ENCODE results near the gene ZMPSTE24. TPM values are rescaled to one million over a fixed set of nuclear protein-coding genes. Genes with fewer than 3 reads are reported as not detected.
A peak's percentile ranks its signal among the peaks of the same experiment; 100 is the strongest.

The ZMPSTE24 gene
- polyA plus RNA-seq, 2 donors = 14.4 to 18.7 TPM

- Histone ChIP-seq H3K9me3 (ENCODE audit: control insufficient read depth in 2 of 2, insufficient read depth in 1 of 2, low read depth in 1 of 2, low read length in 1 of 2) (no peaks in the 10 kb centered on the region), H3K4me3 (ENCODE audit: low read depth in 1 of 2, low read length in 2 of 2) (no peak overlapping the region), H3K27me3 (ENCODE audit: control insufficient read depth in 1 of 2, insufficient read depth in 2 of 2, low read length in 2 of 2) (no peaks in the 10 kb centered on the region), H3K36me3 (ENCODE audit: control insufficient read depth in 2 of 2, insufficient read depth in 2 of 2, low read length in 1 of 2) (peaks cover 3 to 9% of the 10 kb centered on the region in 2 donors), H3K27ac (ENCODE audit: low read depth in 2 of 2, low read length in 1 of 2) (no peak overlapping the region), H3K4me1 (ENCODE audit: control insufficient read depth in 2 of 2, insufficient read depth in 2 of 2, low read length in 1 of 2) (no peaks in the 10 kb centered on the region)
- 50 to 72% methylated on average over 3 of the region's 3 CpGs for WGBS, 2 donors
Observed at GRCh38 chr1:40270152-40270834, 12.3 kb downstream of the ZMPSTE24 start.

- H3K27ac ChIP-seq (ENCODE audit: low read depth in 2 of 2, low read length in 1 of 2) = no peak overlapping the region
- H3K27me3 ChIP-seq (ENCODE audit: control insufficient read depth in 1 of 2, insufficient read depth in 2 of 2, low read length in 2 of 2) = no peaks in the 10 kb centered on the region
- WGBS, 2 donors = 89 to 97% methylated on average over 3 of the region's 3 CpGs
- H3K4me1 ChIP-seq (ENCODE audit: control insufficient read depth in 2 of 2, insufficient read depth in 2 of 2, low read length in 1 of 2) = no peaks in the 10 kb centered on the region
- no peak overlapping the region for H3K4me3 ChIP-seq (ENCODE audit: low read depth in 1 of 2, low read length in 2 of 2)
- no peaks in the 10 kb centered on the region for H3K9me3 ChIP-seq (ENCODE audit: control insufficient read depth in 2 of 2, insufficient read depth in 1 of 2, low read depth in 1 of 2, low read length in 1 of 2)
- H3K36me3 ChIP-seq (ENCODE audit: control insufficient read depth in 2 of 2, insufficient read depth in 2 of 2, low read length in 1 of 2) = peaks cover 3 to 7% of the 10 kb centered on the region in 2 donors
Observed at GRCh38 chr1:40272653-40273213, 14.7 kb downstream of the ZMPSTE24 start.

- Histone ChIP-seq H3K27ac (ENCODE audit: low read depth in 2 of 2, low read length in 1 of 2) (no peak overlapping the region), H3K27me3 (ENCODE audit: control insufficient read depth in 1 of 2, insufficient read depth in 2 of 2, low read length in 2 of 2) (no peaks in the 10 kb centered on the region), H3K4me1 (ENCODE audit: control insufficient read depth in 2 of 2, insufficient read depth in 2 of 2, low read length in 1 of 2) (no peaks in the 10 kb centered on the region), H3K9me3 (ENCODE audit: control insufficient read depth in 2 of 2, insufficient read depth in 1 of 2, low read depth in 1 of 2, low read length in 1 of 2) (no peaks in the 10 kb centered on the region), H3K4me3 (ENCODE audit: low read depth in 1 of 2, low read length in 2 of 2) (no peak overlapping the region), H3K36me3 (ENCODE audit: control insufficient read depth in 2 of 2, insufficient read depth in 2 of 2, low read length in 1 of 2) (peaks cover 3 to 7% of the 10 kb centered on the region in 2 donors)
- WGBS, 2 donors = 68 to 86% methylated on average over 4 of the region's 4 CpGs
Observed at GRCh38 chr1:40273547-40274166, 15.6 kb downstream of the ZMPSTE24 start.

- WGBS, 2 donors = 93 to 95% methylated on average over 2 of the region's 2 CpGs
- Histone ChIP-seq H3K36me3 (ENCODE audit: control insufficient read depth in 2 of 2, insufficient read depth in 2 of 2, low read length in 1 of 2) (peaks cover 5 to 7% of the 10 kb centered on the region in 2 donors), H3K9me3 (ENCODE audit: control insufficient read depth in 2 of 2, insufficient read depth in 1 of 2, low read depth in 1 of 2, low read length in 1 of 2) (no peaks in the 10 kb centered on the region), H3K4me1 (ENCODE audit: control insufficient read depth in 2 of 2, insufficient read depth in 2 of 2, low read length in 1 of 2) (no peaks in the 10 kb centered on the region), H3K27me3 (ENCODE audit: control insufficient read depth in 1 of 2, insufficient read depth in 2 of 2, low read length in 2 of 2) (no peaks in the 10 kb centered on the region), H3K27ac (ENCODE audit: low read depth in 2 of 2, low read length in 1 of 2) (peak overlapping the region in 1 of 2 donors; percentile 13), H3K4me3 (ENCODE audit: low read depth in 1 of 2, low read length in 2 of 2) (no peak overlapping the region)
Observed at GRCh38 chr1:40274331-40274730, 16.3 kb downstream of the ZMPSTE24 start.

GRCh38 chr1:40276122-40276521 lies 18.1 kb downstream of the ZMPSTE24 start:
- Histone ChIP-seq H3K27me3 (ENCODE audit: control insufficient read depth in 1 of 2, insufficient read depth in 2 of 2, low read length in 2 of 2) (no peaks in the 10 kb centered on the region), H3K4me3 (ENCODE audit: low read depth in 1 of 2, low read length in 2 of 2) (no peak overlapping the region), H3K4me1 (ENCODE audit: control insufficient read depth in 2 of 2, insufficient read depth in 2 of 2, low read length in 1 of 2) (no peaks in the 10 kb centered on the region), H3K36me3 (ENCODE audit: control insufficient read depth in 2 of 2, insufficient read depth in 2 of 2, low read length in 1 of 2) (peaks cover 2 to 7% of the 10 kb centered on the region in 2 donors), H3K27ac (ENCODE audit: low read depth in 2 of 2, low read length in 1 of 2) (no peak overlapping the region), H3K9me3 (ENCODE audit: control insufficient read depth in 2 of 2, insufficient read depth in 1 of 2, low read depth in 1 of 2, low read length in 1 of 2) (no peaks in the 10 kb centered on the region)
- 95 to 99% methylated on average over 3 of the region's 3 CpGs for WGBS, 2 donors

- H3K27ac ChIP-seq (ENCODE audit: low read depth in 2 of 2, low read length in 1 of 2) = no peak overlapping the region
- WGBS, 2 donors = 54 to 62% methylated on average over 2 of the region's 2 CpGs
- H3K4me1 ChIP-seq (ENCODE audit: control insufficient read depth in 2 of 2, insufficient read depth in 2 of 2, low read length in 1 of 2) = no peaks in the 10 kb centered on the region
- H3K27me3 ChIP-seq (ENCODE audit: control insufficient read depth in 1 of 2, insufficient read depth in 2 of 2, low read length in 2 of 2) = no peaks in the 10 kb centered on the region
- peaks cover 0 to 2% of the 10 kb centered on the region in 2 donors for H3K36me3 ChIP-seq (ENCODE audit: control insufficient read depth in 2 of 2, insufficient read depth in 2 of 2, low read length in 1 of 2)
- H3K4me3 ChIP-seq (ENCODE audit: low read depth in 1 of 2, low read length in 2 of 2) = no peak overlapping the region
- H3K9me3 ChIP-seq (ENCODE audit: control insufficient read depth in 2 of 2, insufficient read depth in 1 of 2, low read depth in 1 of 2, low read length in 1 of 2) = no peaks in the 10 kb centered on the region
Observed at GRCh38 chr1:40281853-40282252, 23.8 kb downstream of the ZMPSTE24 start.

GRCh38 chr1:40291293-40291692 lies 33.3 kb downstream of the ZMPSTE24 start:
- no peaks in the 10 kb centered on the region for H3K4me1 ChIP-seq (ENCODE audit: control insufficient read depth in 2 of 2, insufficient read depth in 2 of 2, low read length in 1 of 2)
- 80 to 85% methylated on average over 2 of the region's 2 CpGs for WGBS, 2 donors
- H3K27me3 ChIP-seq (ENCODE audit: control insufficient read depth in 1 of 2, insufficient read depth in 2 of 2, low read length in 2 of 2) = no peaks in the 10 kb centered on the region
- H3K27ac ChIP-seq (ENCODE audit: low read depth in 2 of 2, low read length in 1 of 2) = no peak overlapping the region
- peaks cover 0 to 9% of the 10 kb centered on the region in 2 donors for H3K36me3 ChIP-seq (ENCODE audit: control insufficient read depth in 2 of 2, insufficient read depth in 2 of 2, low read length in 1 of 2)
- no peaks in the 10 kb centered on the region for H3K9me3 ChIP-seq (ENCODE audit: control insufficient read depth in 2 of 2, insufficient read depth in 1 of 2, low read depth in 1 of 2, low read length in 1 of 2)
- no peak overlapping the region for H3K4me3 ChIP-seq (ENCODE audit: low read depth in 1 of 2, low read length in 2 of 2)

- no peaks in the 10 kb centered on the region for H3K9me3 ChIP-seq (ENCODE audit: control insufficient read depth in 2 of 2, insufficient read depth in 1 of 2, low read depth in 1 of 2, low read length in 1 of 2)
- H3K27ac ChIP-seq (ENCODE audit: low read depth in 2 of 2, low read length in 1 of 2) = no peak overlapping the region
- H3K4me3 ChIP-seq (ENCODE audit: low read depth in 1 of 2, low read length in 2 of 2) = no peak overlapping the region
- 54 to 55% methylated on average over 8 of the region's 8 CpGs for WGBS, 2 donors
- no peaks in the 10 kb centered on the region for H3K27me3 ChIP-seq (ENCODE audit: control insufficient read depth in 1 of 2, insufficient read depth in 2 of 2, low read length in 2 of 2)
- H3K36me3 ChIP-seq (ENCODE audit: control insufficient read depth in 2 of 2, insufficient read depth in 2 of 2, low read length in 1 of 2) = no peaks in the 10 kb centered on the region
- no peaks in the 10 kb centered on the region for H3K4me1 ChIP-seq (ENCODE audit: control insufficient read depth in 2 of 2, insufficient read depth in 2 of 2, low read length in 1 of 2)
Observed at GRCh38 chr1:40299366-40300248, 41.6 kb downstream of the ZMPSTE24 start.

GRCh38 chr1:40300249-40300567 lies 42.2 kb downstream of the ZMPSTE24 start:
- H3K36me3 ChIP-seq (ENCODE audit: control insufficient read depth in 2 of 2, insufficient read depth in 2 of 2, low read length in 1 of 2) = no peaks in the 10 kb centered on the region
- H3K4me1 ChIP-seq (ENCODE audit: control insufficient read depth in 2 of 2, insufficient read depth in 2 of 2, low read length in 1 of 2) = no peaks in the 10 kb centered on the region
- no peak overlapping the region for H3K27ac ChIP-seq (ENCODE audit: low read depth in 2 of 2, low read length in 1 of 2)
- H3K9me3 ChIP-seq (ENCODE audit: control insufficient read depth in 2 of 2, insufficient read depth in 1 of 2, low read depth in 1 of 2, low read length in 1 of 2) = no peaks in the 10 kb centered on the region
- no peaks in the 10 kb centered on the region for H3K27me3 ChIP-seq (ENCODE audit: control insufficient read depth in 1 of 2, insufficient read depth in 2 of 2, low read length in 2 of 2)
- no peak overlapping the region for H3K4me3 ChIP-seq (ENCODE audit: low read depth in 1 of 2, low read length in 2 of 2)
- WGBS, 2 donors = 75 to 80% methylated on average over 1 of the region's 1 CpG
